Mesendoderm (in vitro differentiated cells): ENCODE data around the gene LPAR1.

Experiments used
- DNase-seq: peaks from one replicate; pipeline ENCODE4 v3.0.0; 2013
- H2AK5ac ChIP-seq: 2 replicates; pipeline ENCODE4 v1.6.1; 2013; ENCODE audit warnings: low read length, inconsistent platforms
- H2BK120ac ChIP-seq: 2 replicates; pipeline ENCODE4 v1.6.1; 2013; ENCODE audit warnings: low read depth, mild to moderate bottlenecking, low read length, moderate library complexity, mixed read lengths
- H2BK15ac ChIP-seq: replicated peaks from 2 replicates; pipeline ENCODE4 v1.6.1; 2013; ENCODE audit warnings: low read depth, mild to moderate bottlenecking, moderate library complexity
- H2BK5ac ChIP-seq: 2 replicates; pipeline ENCODE4 v1.6.1; 2013; ENCODE audit warnings: low read length, inconsistent platforms
- H3K18ac ChIP-seq: 2 replicates; pipeline ENCODE4 v1.6.1; 2013; ENCODE audit warnings: mild to moderate bottlenecking, low read length, mixed read lengths
- H3K23ac ChIP-seq: one replicate; pipeline ENCODE4 v1.6.1; 2013; ENCODE audit warnings: low read length
- H3K27ac ChIP-seq: 2 replicates; pipeline ENCODE4 v1.5.1; 2013; ENCODE audit warnings: low read depth, mild to moderate bottlenecking, inconsistent platforms, low read length, moderate library complexity
- H3K27me3 ChIP-seq: 2 replicates; pipeline ENCODE4 v1.6.1; 2013; ENCODE audit warnings: low read length, control low read depth, mild to moderate bottlenecking, inconsistent platforms; ENCODE audit not compliant: insufficient read depth, poor library complexity
- H3K36me3 ChIP-seq: 2 replicates; pipeline ENCODE4 v1.6.1; 2013; ENCODE audit warnings: low read length, inconsistent platforms; ENCODE audit not compliant: control insufficient read depth, insufficient read depth
- H3K4ac ChIP-seq: one replicate; pipeline ENCODE4 v1.6.1; 2013; ENCODE audit warnings: low read depth, mild to moderate bottlenecking, low read length, moderate library complexity
- H3K4me1 ChIP-seq: 2 replicates; pipeline ENCODE4 v1.6.1; 2013; ENCODE audit warnings: low read depth, low read length, inconsistent platforms; ENCODE audit not compliant: control insufficient read depth
- H3K4me2 ChIP-seq: 2 replicates; pipeline ENCODE4 v1.6.1; 2013; ENCODE audit warnings: low read length
- H3K4me3 ChIP-seq: 2 replicates; pipeline ENCODE4 v1.5.1; 2013; ENCODE audit warnings: mild to moderate bottlenecking, low read length
- H3K56ac ChIP-seq: one replicate; pipeline ENCODE4 v1.6.1; 2013; ENCODE audit warnings: low read length
- H3K79me1 ChIP-seq: 2 replicates; pipeline ENCODE4 v1.6.1; 2013; ENCODE audit warnings: low read length, inconsistent platforms
- H3K79me2 ChIP-seq: 2 replicates; pipeline ENCODE4 v1.6.1; 2013; ENCODE audit warnings: mild to moderate bottlenecking, low read length; ENCODE audit not compliant: control insufficient read depth, insufficient read depth
- H3K9ac ChIP-seq: 2 replicates; pipeline ENCODE4 v1.6.1; 2013; ENCODE audit warnings: low read length, inconsistent platforms
- H4K5ac ChIP-seq: one replicate; pipeline ENCODE4 v1.6.1; 2013; ENCODE audit warnings: low read length
- H4K8ac ChIP-seq: one replicate; pipeline ENCODE4 v1.6.1; 2013; ENCODE audit warnings: low read depth, mild to moderate bottlenecking, control low read depth, low read length, moderate library complexity
- WGBS: extraction: QIAGEN DNeasy Blood & Tissue Kit; methylation state at CpG from one replicate; pipeline ENCODE4 v1.1.7; 2013; ENCODE audit warnings: low lambda C conversion rate, missing lambda C conversion rate; ENCODE audit not compliant: insufficient coverage; ENCODE audit errors: extremely low coverage; 5-methylcytosine and 5-hydroxymethylcytosine counted together

Gene LPAR1

DNA sequence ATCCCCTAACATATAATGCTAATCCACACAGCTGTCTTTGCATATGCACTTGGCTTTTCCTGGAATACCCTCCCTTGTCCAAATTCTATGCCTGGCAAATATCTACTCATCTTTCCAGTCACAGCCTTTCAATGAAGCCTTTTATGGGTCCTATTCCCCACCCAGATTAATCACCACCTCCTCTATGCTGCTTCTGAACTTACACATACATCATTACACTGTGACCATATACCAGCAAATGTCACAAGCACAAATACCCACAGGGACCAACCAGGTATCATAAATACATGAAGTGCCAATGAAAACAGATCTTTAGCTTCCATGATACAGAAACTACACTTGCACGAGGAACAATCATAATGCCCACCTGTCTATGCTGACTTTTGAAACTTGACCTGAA lies 22.3 kb downstream of the LPAR1 start:
- Histone ChIP-seq H3K9ac (no peak overlapping the region), H2BK15ac (no peak overlapping the region), H3K36me3 (no peaks in the 10 kb centered on the region), H3K27ac (no peak overlapping the region), H3K4ac (no peak overlapping the region), H3K27me3 (no peaks in the 10 kb centered on the region), H4K8ac (no peak overlapping the region), H3K79me1 (no peaks in the 10 kb centered on the region), H4K5ac (no peak overlapping the region), H3K4me3 (no peak overlapping the region), H3K56ac (no peak overlapping the region), H3K4me2 (no peak overlapping the region), H3K4me1 (no peaks in the 10 kb centered on the region), H3K18ac (no peak overlapping the region), H2BK120ac (no peak overlapping the region), H2BK5ac (no peak overlapping the region), H2AK5ac (no peak overlapping the region), H3K23ac (no peak overlapping the region), H3K79me2 (no peaks in the 10 kb centered on the region)
- WGBS: no CpG with 5 or more reads among the region's 1 CpG
- DNase-seq: no peak

DNA sequence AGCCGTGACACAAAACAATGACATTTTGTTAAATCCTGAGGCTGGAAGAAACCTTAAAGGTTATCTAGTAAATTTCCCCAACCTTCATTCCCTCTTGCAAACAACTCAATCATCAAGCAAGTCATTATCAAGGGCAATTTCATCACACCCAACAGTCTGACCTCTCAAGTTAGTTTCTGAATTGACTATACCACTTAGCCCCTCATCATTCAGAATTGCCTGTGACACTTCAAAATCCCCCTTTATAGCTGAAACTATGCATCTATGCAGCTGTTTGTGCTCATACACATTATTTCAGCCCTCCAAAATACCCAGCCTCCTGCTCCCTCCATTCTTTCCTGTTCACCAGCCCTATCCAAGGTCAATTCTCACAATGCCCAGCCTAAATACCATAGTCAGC lies 24.6 kb downstream of the LPAR1 start:
- H2AK5ac ChIP-seq: no peak overlapping the region
- no peak overlapping the region for H3K4me2 ChIP-seq
- H3K18ac ChIP-seq: no peak overlapping the region
- H4K5ac ChIP-seq: no peak overlapping the region
- no peak overlapping the region for H4K8ac ChIP-seq
- H2BK15ac ChIP-seq: no peak overlapping the region
- H2BK5ac ChIP-seq: no peak overlapping the region
- no peak overlapping the region for H3K56ac ChIP-seq
- H3K79me1 ChIP-seq: no peaks in the 10 kb centered on the region
- no peak overlapping the region for H3K4ac ChIP-seq
- no CpG with 5 or more reads among the region's 1 CpG for WGBS
- H3K4me3 ChIP-seq: no peak overlapping the region
- no peak for DNase-seq
- no peaks in the 10 kb centered on the region for H3K27me3 ChIP-seq
- H3K9ac ChIP-seq: no peak overlapping the region
- no peak overlapping the region for H2BK120ac ChIP-seq
- no peak overlapping the region for H3K27ac ChIP-seq
- H3K36me3 ChIP-seq: no peaks in the 10 kb centered on the region
- no peaks in the 10 kb centered on the region for H3K79me2 ChIP-seq
- H3K23ac ChIP-seq: no peak overlapping the region
- H3K4me1 ChIP-seq: no peaks in the 10 kb centered on the region

GRCh38 chr9:111013250-111013649 lies 25.0 kb downstream of the LPAR1 start:
- Histone ChIP-seq H3K18ac (no peak overlapping the region), H3K23ac (no peak overlapping the region), H2BK5ac (no peak overlapping the region), H3K79me1 (no peaks in the 10 kb centered on the region), H2BK15ac (no peak overlapping the region), H3K4ac (no peak overlapping the region), H3K4me1 (no peaks in the 10 kb centered on the region), H3K79me2 (no peaks in the 10 kb centered on the region), H3K4me3 (no peak overlapping the region), H3K36me3 (no peaks in the 10 kb centered on the region), H3K56ac (no peak overlapping the region), H4K5ac (no peak overlapping the region), H3K4me2 (no peak overlapping the region), H3K9ac (no peak overlapping the region), H4K8ac (no peak overlapping the region), H2BK120ac (no peak overlapping the region), H3K27ac (no peak overlapping the region), H2AK5ac (no peak overlapping the region), H3K27me3 (no peaks in the 10 kb centered on the region)
- WGBS: no CpG with 5 or more reads among the region's 1 CpG
- no peak for DNase-seq

DNA sequence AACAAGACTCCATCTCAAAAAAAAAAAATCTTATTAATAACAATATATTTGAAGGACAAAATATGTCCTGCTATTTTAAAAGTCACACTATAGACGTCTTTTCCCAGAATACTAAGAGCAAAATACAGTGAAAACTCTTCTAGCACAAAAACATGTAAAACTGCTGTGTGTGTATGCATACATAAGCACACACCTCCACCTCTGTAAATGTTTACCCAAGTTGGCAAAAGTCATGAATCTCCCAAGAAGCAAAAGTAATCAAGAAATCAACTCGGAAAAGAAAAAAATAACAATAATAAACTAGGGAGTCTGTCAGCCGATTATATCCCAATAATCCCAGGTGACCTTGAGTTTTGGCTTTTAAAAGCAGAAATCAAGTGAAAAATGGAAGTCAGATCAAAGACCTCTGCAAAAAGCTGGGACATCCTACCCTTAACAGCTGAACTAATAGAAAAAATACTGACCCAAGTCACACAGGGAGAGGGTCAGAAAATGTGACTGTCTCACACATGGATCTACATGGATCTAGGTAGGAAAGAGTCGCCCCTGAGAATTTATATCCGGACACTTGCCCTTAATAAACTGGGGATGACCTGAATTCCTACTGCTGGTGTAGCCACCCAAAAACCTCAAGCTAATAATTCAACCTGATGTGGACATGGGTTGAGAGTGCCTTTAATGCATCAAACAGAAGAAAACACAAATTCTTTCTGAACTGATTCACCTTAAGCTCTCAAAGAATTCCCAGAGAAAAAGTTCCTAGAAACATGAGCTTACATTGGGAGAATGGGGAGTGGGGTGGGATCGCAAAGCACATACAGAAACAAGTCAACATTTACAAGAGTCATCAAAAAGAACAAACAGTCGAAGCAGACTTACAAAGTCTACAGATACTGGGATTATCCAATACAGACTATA lies 29.9 kb downstream of the LPAR1 start:
- WGBS: no CpG with 5 or more reads among the region's 7 CpGs
- H3K23ac ChIP-seq: no peak overlapping the region

DNA sequence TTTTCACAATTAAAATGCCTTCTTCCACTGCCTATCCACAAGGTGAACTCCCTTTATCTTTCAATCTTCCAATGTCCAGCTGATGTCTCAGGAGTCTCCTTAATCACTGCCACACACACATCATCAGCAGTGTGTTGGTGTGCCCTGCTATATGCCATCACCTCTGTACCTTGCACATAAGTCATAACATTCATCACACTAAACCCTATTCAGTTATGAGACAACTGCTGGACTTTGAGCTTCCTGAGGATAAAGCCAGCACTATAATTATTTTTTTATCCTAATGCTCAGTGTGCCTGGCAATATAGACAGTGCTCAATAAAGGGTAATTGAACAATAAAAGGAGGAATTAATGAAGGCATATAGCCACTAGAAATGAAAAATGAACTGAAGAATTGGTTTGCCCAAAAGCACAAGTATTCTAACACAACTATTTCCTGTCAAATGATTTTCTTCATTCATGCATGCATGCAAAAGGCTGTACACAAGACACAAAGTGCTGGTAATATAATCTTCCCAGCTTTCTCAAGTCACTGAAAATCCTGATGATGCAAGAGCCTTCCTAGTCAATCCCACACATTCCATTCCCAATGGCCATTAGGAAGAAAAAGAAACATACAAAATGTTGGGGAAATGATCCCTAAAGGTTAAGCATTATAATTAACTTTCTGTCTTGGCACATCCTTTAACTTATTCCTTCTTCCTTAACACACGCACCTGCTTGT lies 32.4 kb downstream of the LPAR1 start:
- no peak overlapping the region for H3K18ac ChIP-seq
- no peaks in the 10 kb centered on the region for H3K79me2 ChIP-seq
- H3K9ac ChIP-seq: no peak overlapping the region
- H3K36me3 ChIP-seq: no peaks in the 10 kb centered on the region
- H3K27ac ChIP-seq: no peak overlapping the region
- DNase-seq: no peak
- WGBS: no CpG with 5 or more reads among the region's 1 CpG
- no peak overlapping the region for H3K23ac ChIP-seq
- H4K8ac ChIP-seq: no peak overlapping the region
- no peak overlapping the region for H3K4ac ChIP-seq
- no peak overlapping the region for H2BK15ac ChIP-seq
- no peak overlapping the region for H2BK5ac ChIP-seq
- no peak overlapping the region for H2AK5ac ChIP-seq
- no peaks in the 10 kb centered on the region for H3K79me1 ChIP-seq
- H2BK120ac ChIP-seq: no peak overlapping the region
- H3K4me1 ChIP-seq: no peaks in the 10 kb centered on the region
- no peak overlapping the region for H3K56ac ChIP-seq
- H4K5ac ChIP-seq: no peak overlapping the region
- H3K4me2 ChIP-seq: no peak overlapping the region
- H3K27me3 ChIP-seq: no peaks in the 10 kb centered on the region
- no peak overlapping the region for H3K4me3 ChIP-seq

More for the DNA sequence above, 29.9 kb downstream of the LPAR1 start:
- Histone ChIP-seq H2AK5ac (no peak overlapping the region), H3K79me1 (no peaks in the 10 kb centered on the region), H3K9ac (no peak overlapping the region), H2BK120ac (no peak overlapping the region), H3K4me3 (no peak overlapping the region), H3K18ac (no peak overlapping the region), H4K8ac (no peak overlapping the region), H3K4ac (no peak overlapping the region), H4K5ac (no peak overlapping the region), H3K4me1 (no peaks in the 10 kb centered on the region), H3K27me3 (no peaks in the 10 kb centered on the region), H3K36me3 (no peaks in the 10 kb centered on the region), H3K27ac (no peak overlapping the region), H2BK5ac (no peak overlapping the region), H3K56ac (no peak overlapping the region), H3K79me2 (no peaks in the 10 kb centered on the region), H2BK15ac (no peak overlapping the region), H3K4me2 (no peak overlapping the region)
- DNase-seq: no peak
